Sigmoid colon (tissue), 4 donors: ENCODE measurements around the gene NRXN3.

ENCODE experiments used
- CTCF ChIP-seq, 4 experiments: fragments of 450-650 bp in 3 of 4; fragments of 200-600 bp in 1 of 4; IDR thresholded peaks; one replicate each; pipeline ENCODE4 v1.5.1; 2016 to 2019; ENCODE audit warnings: antibody characterized with exemption in 4 of 4, mild to moderate bottlenecking in 3 of 4, moderate library complexity in 2 of 4
- POLR2A ChIP-seq, 2 donors: fragments of 450-650 bp; IDR thresholded peaks; one replicate each; pipeline ENCODE4 v1.6.1; 2016; ENCODE audit warnings: antibody characterized with exemption in 2 of 2, mild to moderate bottlenecking in 2 of 2, moderate library complexity in 2 of 2
- POLR2AphosphoS5 ChIP-seq, 4 donors: sonication (generic); formaldehyde crosslinking; IDR thresholded peaks; one replicate each; pipeline ENCODE4 v1.6.1; 2017; ENCODE audit warnings: antibody characterized with exemption in 4 of 4

GRCh38 chr14:78576437-78577166, 406.4 kb downstream of the NRXN3 start:
- TF ChIP-seq CTCF (IDR thresholded peaks at IDR 0.05) (no peak), POLR2AphosphoS5 (IDR thresholded peaks at IDR 0.05) (no peak), POLR2A (IDR thresholded peaks at IDR 0.05) (no peak)
